Hypothalamus (tissue), 51 donors: ENCODE data around the gene ARHGEF6.
A peak's percentile ranks its signal among the peaks of the same experiment; 100 is the strongest.

ENCODE experiments used
- DNase-seq, 51 donors: peaks; one replicate each; lab custom pipeline; 2025; lab: John Stamatoyannopoulos, UW

ARHGEF6 gene

GRCh38 chrX:136752346-136752745, 28.4 kb downstream of the ARHGEF6 start:
- DNase-seq, result no peak

- DNase-seq, result no peak
Observed at GRCh38 chrX:136750364-136750763, 30.4 kb downstream of the ARHGEF6 start.

GRCh38 chrX:136747003-136747986, 33.4 kb downstream of the ARHGEF6 start:
- no peak for DNase-seq

GRCh38 chrX:136745215-136746173, 35.2 kb downstream of the ARHGEF6 start:
- no peak for DNase-seq

DNA sequence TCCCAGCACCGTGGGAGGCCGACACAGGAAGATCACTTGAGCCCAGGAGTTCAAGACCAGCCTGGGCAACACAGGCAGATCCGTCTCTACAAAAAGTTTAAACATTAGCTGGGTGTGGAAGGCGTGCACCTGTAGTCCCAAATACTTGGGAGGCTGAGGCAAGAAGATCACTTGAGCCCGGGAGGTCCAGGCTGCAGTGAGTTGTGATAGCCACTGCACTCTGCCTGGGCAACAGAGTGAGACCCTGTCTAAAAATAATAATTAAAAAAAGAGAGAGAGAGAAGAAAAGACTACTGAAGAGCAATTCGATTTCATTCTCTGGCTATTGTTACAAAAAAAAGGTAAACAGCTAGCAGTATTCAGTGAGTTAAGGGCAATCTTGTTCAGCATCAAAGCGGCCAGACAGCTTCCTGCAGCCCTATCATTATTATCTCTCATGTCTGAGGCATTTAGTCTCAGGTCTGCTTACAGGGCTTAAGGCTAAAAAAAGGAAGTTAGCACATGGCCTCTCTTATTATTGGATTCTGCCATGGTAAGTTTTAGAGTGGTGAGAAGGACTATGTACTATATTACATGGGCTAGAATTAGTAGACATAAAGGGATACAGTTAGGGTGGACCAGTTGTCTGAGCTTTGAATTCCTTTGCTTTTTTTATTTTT, 37.9 kb downstream of the ARHGEF6 start:
- DNase-seq, result no peak

GRCh38 chrX:136738049-136738729, 42.5 kb downstream of the ARHGEF6 start:
- no peak for DNase-seq

DNA sequence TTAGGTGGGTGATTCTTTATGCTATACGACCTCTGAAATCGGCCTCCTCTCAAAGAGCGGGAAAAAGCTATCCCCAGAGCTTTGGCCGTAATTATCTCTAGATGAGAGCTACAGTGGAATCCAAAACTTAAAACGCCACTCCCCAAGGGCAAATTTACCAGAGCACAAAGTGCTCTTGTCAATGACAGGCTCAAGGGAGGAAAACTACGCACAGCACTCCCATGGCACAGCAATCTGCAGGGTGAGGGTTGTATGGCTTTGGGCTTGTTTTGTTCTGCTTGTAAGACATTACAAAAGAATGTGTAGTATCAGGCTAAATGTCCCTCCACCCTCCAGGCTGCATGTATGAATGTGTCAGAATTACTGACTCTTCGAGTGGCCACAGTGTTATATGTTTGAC, 44.0 kb downstream of the ARHGEF6 start:
- no peak for DNase-seq

- DNase-seq, result no peak
Observed at GRCh38 chrX:136735601-136736000, 45.1 kb downstream of the ARHGEF6 start.

GRCh38 chrX:136733613-136734012, 47.1 kb downstream of the ARHGEF6 start:
- no peak for DNase-seq

DNA sequence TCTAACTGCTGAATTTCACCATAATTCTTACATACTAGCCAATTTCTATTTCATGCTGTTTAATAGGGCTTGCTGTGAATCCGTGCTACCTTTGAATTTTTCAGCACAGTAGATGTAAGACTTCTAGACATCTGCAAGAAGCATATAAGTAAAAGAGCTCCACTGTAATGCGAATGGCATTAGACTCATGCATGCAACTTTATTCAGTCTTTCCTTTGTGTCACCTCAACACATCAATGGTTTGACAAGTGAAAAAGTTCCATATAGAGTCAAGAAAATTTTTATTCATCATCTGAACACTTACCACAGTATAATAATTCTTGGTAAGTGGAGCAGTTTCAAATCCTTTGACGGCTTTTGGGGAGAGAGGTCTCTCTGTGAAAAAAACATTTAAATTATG, 48.9 kb downstream of the ARHGEF6 start:
- DNase-seq, result no peak

DNA sequence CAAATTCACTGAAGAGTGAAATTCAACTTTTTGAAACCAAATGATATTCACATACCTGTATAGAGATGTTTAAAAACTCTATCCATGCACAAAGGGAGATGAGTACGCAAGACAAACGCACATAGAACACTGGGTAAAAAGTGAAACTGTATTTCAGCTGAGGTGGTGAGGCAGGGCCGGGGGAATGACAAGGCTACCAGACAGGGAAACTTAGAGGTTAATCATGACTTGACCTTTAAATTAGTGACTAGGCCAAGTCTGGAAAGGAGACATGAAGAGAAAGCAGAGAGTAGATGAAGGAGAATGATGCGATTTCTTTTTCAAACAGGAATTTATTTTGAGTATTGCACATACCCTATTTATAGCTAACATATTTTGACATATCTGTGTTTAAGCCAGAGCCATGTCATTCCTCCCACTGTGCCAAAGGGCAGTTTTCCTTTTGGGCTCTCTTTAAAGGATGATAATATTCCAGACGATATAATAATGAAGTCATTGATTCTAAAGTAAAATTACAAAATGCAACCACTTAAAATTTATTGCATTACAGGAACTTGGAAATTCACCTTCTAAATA, 49.4 kb downstream of the ARHGEF6 start:
- no peak for DNase-seq

GRCh38 chrX:136728393-136728792, 52.3 kb downstream of the ARHGEF6 start:
- no peak for DNase-seq

DNA sequence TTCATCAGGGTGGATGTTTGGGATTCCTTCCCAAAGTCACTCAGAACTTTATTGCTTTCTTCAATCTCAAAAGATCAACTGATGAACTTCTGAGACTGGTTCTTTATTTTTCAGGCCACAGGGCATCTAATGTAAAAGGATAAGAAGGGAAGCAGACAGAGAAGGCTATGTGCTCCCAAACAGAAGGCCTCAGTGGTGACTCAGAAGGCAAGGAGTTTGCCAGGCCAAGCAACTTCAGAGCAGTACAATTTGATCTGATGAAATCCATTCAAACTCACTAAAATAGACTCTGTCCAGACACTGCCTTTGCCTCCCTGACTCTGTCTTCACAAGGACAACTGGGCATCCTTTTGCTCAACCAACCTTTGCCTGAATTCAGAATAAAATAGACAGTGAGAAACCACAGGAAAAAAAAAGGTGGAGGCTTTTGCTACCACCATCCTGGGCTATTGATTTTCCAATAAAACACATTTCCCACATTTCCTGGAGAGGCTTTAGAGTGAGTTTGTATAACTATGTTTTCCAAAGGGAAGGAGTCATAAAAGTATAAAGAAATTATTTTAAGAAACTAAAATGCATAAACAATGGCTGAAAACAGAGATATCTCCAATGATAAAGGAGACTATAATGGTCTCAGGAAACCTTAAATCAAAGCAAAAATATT, 55.2 kb downstream of the ARHGEF6 start:
- no peak for DNase-seq

GRCh38 chrX:136718091-136718490, 62.6 kb downstream of the ARHGEF6 start:
- DNase-seq, result no peak

- DNase-seq, result no peak
Observed at GRCh38 chrX:136714626-136715599, 65.8 kb downstream of the ARHGEF6 start.

GRCh38 chrX:136712650-136713310, 68.0 kb downstream of the ARHGEF6 start:
- DNase-seq, result no peak

DNA sequence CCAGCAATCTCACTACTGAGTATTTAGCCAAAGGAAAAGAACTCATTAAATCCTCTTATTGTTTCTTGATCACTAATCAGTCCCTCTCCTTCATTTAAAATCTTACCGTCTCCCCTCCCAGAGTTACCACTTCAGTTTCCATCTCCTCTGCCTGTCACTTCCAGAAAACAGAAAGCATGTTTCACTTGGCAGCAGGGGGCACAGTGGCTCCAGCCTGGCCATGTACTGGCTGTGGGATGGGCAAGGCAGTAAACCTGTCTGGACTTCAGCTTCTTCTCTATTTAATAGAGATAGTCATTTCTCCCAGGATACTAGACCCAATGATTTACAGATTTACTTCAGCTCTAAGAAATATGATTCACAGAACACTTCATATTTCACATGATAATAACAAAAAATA, 69.6 kb downstream of the ARHGEF6 start:
- peak in 27 of 51 donors; percentile 0 to 41 (median 8) for DNase-seq
